HG03460 (cell line): ENCODE measurements around the gene SLC39A1.

Source experiments
- ATAC-seq: cut with Tn5 transposase; IDR thresholded peaks from one replicate; pipeline ENCODE4 v1.9.1; 2021; ENCODE audit not compliant: unreplicated experiment

SLC39A1 gene

DNA sequence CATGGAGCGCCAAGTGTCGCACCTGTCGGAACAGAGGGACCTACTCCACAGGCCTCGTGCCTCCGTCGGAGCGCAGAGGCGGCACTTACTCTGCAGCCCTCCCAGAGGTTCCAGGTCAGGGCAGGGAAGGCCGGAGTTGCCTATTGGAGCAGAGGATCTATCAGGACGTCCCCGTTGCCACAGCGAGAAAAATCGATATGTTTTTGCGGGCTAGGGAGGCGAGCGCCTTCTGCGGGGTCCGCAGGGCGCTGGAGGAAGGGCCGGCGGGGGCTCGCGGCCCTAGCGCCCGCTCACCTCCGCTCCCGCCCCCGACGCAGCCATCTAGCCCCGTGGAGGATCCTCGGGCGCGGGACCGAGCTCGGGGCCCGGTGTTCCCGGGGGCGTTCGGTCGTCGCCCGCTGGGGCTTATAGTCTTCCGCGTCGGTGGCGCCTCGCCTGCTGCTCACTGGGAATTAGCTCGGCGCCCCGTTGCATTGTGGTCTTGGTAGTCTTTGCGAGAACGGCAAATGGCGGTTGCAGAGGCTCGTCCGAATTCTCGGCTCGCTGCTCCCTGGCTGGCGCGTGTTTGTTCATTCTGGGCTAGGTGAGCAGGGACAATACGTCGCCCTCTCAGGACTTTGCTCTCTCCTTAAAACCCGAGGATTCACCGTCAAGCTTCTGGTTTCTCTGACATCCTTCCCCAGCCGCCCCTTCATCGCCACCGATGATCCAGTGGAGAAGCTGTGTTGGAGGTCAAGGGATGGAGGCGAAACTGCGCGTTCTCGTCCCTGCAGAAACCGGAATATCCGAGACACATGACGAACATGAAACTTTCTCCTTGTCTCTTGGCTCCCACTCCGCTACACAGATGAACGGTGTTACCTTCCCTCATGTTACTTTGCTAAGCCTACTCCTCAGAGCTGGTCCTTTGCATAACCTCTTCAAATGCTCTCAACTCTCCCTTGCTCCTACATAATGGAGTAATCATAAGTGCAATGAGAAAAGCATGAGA is 14.2 kb upstream of the SLC39A1 start, which contains the start of gene JTB:
JTB (minus strand) TSS at position 425 of the 991 bp plus-strand sequence; CDS start at position 3, 422 bp downstream.
- ATAC-seq = no peak

- no peak for ATAC-seq
Observed at GRCh38 chr1:153976819-153977249, 13.5 kb upstream of the SLC39A1 start.

GRCh38 chr1:153973525-153973924 is 10.2 kb upstream of the SLC39A1 start:
- ATAC-seq = no peak

DNA sequence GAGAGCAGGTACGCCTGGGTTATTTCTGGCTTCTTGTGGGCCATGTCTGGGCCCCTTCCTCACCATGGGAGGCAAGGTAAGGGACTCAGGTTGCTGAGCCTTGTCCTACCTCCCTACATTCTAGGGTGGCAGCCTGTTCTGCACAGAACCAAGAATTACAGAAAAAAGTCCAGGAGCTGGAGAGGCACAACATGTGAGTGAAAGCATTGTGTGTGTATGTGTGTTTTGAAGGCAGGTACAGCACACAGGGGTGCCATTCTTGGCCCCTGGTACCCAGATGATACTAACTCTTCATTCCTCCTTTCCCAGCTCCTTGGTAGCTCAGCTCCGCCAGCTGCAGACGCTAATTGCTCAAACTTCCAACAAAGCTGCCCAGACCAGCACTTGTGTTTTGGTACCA is 9.7 kb upstream of the SLC39A1 start:
- no peak for ATAC-seq

DNA sequence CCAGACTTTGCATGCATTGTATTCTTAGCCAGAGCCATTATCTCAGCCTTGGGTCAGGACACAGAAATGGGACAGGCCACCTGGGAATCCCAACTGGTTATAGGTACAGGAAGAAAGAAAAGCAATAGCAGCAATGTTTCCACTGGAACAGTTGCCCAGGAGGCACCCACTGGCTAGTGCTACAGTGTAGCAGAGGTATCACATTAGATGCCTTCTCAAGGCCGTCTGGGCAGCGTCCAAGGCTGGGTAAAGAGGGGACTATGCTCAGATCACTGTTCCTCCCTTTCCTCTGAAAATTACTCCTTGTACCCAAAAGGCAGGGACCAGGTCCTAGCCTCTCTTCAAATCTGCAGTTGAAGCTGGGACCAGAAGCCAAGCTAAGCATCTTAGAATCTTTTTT is 7.0 kb upstream of the SLC39A1 start:
- no peak for ATAC-seq

- ATAC-seq = no peak
Observed at GRCh38 chr1:153968972-153969371, 5.6 kb upstream of the SLC39A1 start.

GRCh38 chr1:153968408-153968807 is 5.1 kb upstream of the SLC39A1 start:
- no peak for ATAC-seq

DNA sequence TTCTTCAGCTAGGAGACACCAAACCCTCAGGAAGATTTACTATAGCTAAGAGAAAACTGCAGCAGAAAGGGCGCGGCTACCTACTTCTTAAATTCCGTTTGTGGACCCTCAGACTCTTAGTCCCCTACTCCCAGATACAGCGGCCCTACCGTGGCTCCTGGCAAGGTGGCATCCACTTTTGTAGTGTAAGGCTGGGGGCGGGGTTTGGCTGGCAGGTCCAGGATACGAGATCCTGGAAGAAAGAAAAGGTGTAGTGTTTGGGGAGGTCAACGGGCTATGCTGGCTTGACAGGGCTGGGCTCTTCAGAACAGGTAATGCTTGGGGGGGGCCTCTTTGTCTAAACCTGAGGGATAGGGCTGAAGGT is 4.6 kb upstream of the SLC39A1 start:
- ATAC-seq = no peak

DNA sequence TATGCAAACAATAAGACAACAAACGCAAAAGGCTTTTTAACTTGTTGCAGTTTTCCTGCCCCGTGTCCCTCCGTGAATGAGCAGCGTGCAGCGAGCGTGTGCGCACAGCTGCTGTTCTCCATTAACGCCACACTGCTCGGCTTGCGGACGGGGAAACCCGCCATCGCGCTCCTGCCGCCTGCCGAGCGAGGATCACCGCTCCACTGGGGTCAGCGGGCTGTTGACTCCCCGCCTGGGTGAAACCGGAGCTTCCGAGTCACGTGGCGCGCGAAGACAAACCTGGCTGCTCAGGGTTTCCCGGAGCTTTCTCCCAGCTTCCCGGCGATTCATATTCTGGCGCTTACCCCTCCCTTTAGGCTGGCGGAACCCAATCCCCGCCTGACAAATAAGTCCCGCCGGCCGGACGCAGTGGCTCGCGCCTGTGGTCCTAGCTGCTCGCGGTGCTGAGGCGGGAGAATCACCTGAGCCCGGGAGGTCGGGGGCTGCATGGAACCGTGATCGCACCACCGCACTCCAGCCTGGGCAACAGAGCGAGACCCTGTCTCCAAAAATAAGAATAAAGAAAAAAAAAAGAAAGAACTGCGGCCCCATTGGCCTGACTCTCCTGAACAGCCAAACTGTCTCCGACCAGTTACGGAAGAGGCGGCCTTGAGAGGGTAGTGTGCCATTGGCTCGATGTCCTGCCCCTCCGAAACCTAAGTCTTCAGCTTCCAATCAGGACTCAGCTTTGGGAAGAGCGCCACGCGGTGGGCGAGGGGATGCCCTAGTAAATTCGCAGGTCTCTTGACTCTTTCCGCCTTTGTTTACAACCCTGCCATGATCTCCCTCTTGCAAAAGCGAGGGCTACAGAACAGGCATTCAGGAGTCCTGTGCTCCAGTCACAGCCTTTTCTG is 4.0 kb upstream of the SLC39A1 start, which contains the start of gene CREB3L4:
CREB3L4 (plus strand) TSS at position 796 of the 893 bp plus-strand sequence. CDS start 624 bp downstream, outside the sequence.
- ATAC-seq = peak; percentile 72

DNA sequence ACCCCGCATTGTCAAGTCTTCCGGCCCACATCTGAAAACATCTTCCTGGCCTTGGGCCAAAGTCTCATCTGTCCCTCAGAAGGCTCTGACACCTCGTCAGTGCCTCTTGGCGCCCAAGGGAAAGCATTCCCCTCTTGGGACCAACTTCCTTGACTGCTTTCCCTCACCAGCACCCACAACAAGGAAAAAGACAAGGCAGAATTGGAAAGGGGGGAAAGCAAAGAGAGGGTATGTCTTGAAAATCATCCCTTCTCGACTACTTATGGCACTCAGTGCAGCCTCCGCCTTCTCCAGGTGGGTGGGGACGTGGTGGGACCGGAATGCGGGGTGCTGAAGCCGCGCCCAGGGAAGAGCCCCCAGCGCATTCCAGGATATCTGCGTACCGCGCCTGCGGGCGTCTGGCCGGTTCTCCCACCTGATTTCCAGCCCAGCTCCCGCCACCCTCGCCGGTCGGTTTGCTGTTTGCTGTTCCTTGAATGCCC is 554 bp upstream of the SLC39A1 start:
- ATAC-seq = no peak

GRCh38 chr1:153962088-153963029 is 978 bp downstream of the SLC39A1 start:
- ATAC-seq = no peak

DNA sequence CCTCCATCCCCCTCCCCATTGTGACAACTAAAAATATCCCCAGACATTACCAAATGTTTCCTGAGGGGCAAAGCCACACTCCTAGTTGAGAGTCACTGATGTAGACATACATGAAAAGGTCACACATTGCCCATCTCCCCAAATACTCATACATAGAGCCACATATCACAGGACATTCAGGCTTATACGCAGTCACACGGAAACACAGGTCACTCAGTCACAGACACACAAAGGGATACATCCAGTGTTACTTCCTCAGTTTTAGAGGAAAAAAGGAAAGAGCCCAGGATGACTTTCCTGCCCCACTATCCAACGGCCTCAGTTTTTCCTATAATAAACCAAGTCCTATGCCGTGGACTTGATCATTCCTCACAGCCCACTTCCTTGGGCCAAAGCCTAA is 1.9 kb downstream of the SLC39A1 start:
- no peak for ATAC-seq

- no peak for ATAC-seq
Observed at GRCh38 chr1:153960206-153960605, 3.1 kb downstream of the SLC39A1 start.

DNA sequence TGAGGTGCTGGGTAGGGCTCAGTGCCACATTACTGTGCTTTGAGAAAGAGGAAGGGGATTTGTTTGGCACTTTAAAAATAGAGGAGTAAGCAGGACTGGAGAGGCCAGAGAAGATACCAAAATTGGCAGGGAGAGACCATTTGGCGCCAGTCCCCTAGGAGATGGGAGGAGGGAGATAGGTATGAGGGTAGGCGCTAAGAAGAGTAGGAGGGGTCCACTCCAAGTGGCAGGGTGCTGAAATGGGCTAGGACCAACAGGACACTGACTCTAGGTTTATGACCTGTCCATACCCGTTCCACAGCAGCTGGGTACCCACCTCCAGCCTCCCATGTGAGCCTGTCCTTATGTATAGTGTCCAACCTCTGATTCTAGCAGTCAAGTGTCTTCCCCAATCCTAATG is 3.9 kb downstream of the SLC39A1 start:
- no peak for ATAC-seq

GRCh38 chr1:153958961-153959260 is 4.4 kb downstream of the SLC39A1 start:
- no peak for ATAC-seq

GRCh38 chr1:153958111-153958960 is 5.0 kb downstream of the SLC39A1 start, which contains the start of gene CRTC2:
TSS of gene CRTC2 (minus strand) at chr1:153958612. CDS start at chr1:153958497, 115 bp downstream.
- ATAC-seq = peak; percentile 70

DNA sequence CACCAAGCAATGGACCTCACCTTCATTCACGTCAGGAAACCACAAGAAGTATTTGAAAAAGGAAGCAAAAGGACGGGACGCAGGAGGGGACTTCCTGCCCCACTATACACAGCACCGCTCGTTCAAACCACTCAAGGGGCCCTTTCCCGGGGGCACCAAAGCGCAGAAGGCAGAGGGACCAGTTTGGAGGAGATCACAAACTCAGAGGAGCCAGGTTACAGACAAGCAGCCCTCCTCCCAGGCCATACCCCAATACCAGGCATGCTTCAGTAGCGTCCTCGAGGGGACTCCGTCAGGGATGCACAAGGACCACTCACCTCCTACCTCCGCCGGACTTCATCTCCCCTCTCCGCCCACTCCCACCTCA is 5.6 kb downstream of the SLC39A1 start:
- ATAC-seq = peak; percentile 28

DNA sequence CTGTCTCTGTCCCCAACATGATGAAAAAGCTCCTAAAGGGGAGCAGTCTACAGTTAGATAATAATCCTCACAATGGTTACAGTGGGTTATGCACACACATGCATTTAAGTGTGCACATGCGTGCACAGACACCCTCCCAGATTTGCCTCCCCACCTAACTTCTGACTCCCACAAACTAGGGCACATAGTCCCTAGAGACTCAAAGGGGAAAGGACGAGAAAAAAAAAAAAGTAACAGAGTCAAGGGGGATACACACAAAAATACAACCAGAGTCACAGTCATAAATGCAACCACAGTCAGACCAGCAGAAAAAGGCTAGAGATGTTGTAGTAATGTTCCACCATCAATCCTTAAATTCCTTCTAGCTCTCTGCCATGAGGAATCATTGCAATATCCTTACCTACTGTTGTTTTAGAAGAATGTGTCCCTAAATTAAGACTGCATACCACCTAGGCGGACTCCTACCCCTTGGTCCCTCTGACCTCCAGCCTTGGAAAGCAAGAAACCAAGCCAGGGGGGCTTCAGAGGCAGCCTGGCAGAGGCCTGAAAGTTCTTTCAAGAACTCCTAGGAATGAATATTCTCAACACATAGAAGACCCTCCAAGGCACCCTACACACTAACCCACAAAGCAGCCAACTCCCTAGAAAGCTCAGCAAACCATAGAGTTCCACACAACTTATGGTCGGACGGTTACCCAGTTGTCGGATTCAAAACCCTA is 6.2 kb downstream of the SLC39A1 start:
- ATAC-seq = no peak

DNA sequence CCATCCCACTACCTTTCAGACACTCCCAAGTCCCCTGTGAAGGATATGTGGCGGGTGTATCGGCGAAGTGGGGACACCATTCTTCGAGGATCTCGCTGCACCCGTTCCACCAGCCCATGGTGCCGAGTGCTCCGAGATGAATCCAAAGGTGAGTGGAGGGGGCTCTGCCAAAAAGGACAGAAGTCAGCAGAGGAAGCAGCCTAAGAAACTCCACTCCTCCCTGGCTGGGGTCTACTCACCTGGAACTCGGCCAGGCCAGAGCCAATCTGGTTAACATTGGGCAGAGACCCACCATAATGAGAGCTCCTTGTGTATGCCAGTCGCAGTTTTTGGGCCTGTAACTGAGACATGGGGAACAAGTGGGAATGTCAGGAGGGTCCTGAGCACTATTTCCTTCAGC is 8.5 kb downstream of the SLC39A1 start:
- ATAC-seq = no peak
